K562 (cell line): Measurements from ENCODE around the gene APOM. TPM values are rescaled to one million over a fixed set of nuclear protein-coding genes. Genes with fewer than 3 reads are reported as not detected.

Experiments
- ATAC-seq: fragments of 200-7000 bp; cut with Tn5 transposase; 3 replicates; pipeline ENCODE4 v1.9.1; 2020; ENCODE audit warnings: moderate library complexity
- BruUV-seq: library from RNA; stranded (reverse); fragments of 400-500 nt; replicated peaks from 2 replicates; lab custom pipeline; 2021; lab: Mats Ljungman, UMichigan
- CTCF ChIA-PET: fragments of 300-600 bp; formaldehyde crosslinking; extraction: SDS; loops from one replicate; lab custom pipeline; 2021; ENCODE audit warnings: low intra/inter-chr PET ratio; lab: Yijun Ruan, JAX
- POLR2A ChIA-PET: fragments of 300-600, 350-650 bp; sonication (Branson Sonifier 250); formaldehyde crosslinking; extraction: SDS; loops from one replicate; lab custom pipeline; 2021; ENCODE audit warnings: antibody characterized with exemption, inconsistent platforms; lab: Yijun Ruan, JAX
- DNase-seq, 4 experiments: peaks; one replicate each; pipeline versions ENCODE4 v3.0.0 to v3.0.0-alpha.2; 2011 to 2018; ENCODE audit warnings: low spot score in 3 of 4, mixed read lengths in 3 of 4; ENCODE audit errors: extremely low read depth in 1 of 4
- FAIRE-seq: peaks from 2 replicates; lab custom pipeline; 2011; peaks lifted over from hg19 to GRCh38; lab: Jason Lieb, UNC
- H2AFZ ChIP-seq: 2 replicates; pipeline ENCODE4 v1.6.0; 2011; ENCODE audit warnings: low read depth, low read length, control low read depth, inconsistent platforms
- H3K27ac ChIP-seq: fragments of 200-600 bp; 3 replicates; pipeline ENCODE4 v1.8.0; 2011; ENCODE audit warnings: low read depth, mild to moderate bottlenecking, control low read depth, inconsistent platforms, low read length, moderate library complexity, mixed read lengths; ENCODE audit errors: extremely low read depth
- H3K27me3 ChIP-seq, 2 experiments: fragments of 300-600 bp in 1 of 2; 2 replicates in 1 of 2; 3 replicates in 1 of 2; pipeline versions ENCODE4 v1.6.0 to v1.8.0; 2011; ENCODE audit warnings: inconsistent platforms in 2 of 2, low read length in 2 of 2, mild to moderate bottlenecking in 1 of 2, mixed read lengths in 1 of 2, moderate library complexity in 1 of 2; ENCODE audit not compliant: control insufficient read depth in 2 of 2, insufficient read depth in 2 of 2
- H3K36me3 ChIP-seq: fragments of 300-600 bp; 3 replicates; pipeline ENCODE4 v1.8.0; 2011; ENCODE audit warnings: mild to moderate bottlenecking, low read length, inconsistent platforms; ENCODE audit not compliant: control insufficient read depth, insufficient read depth
- H3K4me1 ChIP-seq, 2 experiments: fragments of 200-600 bp in 1 of 2; replicated peaks in 1 of 2; 2 replicates in 1 of 2; 3 replicates in 1 of 2; pipeline versions ENCODE4 v1.5.1 to v1.8.0; 2011; ENCODE audit warnings: inconsistent platforms in 2 of 2, low read length in 2 of 2, mild to moderate bottlenecking in 1 of 2, mixed read lengths in 1 of 2, moderate library complexity in 1 of 2; ENCODE audit not compliant: control insufficient read depth in 2 of 2, insufficient read depth in 2 of 2
- H3K4me2 ChIP-seq: 2 replicates; pipeline ENCODE4 v1.6.1; 2011; ENCODE audit warnings: low read length, control low read depth, inconsistent platforms, mixed read lengths; ENCODE audit not compliant: insufficient read depth
- H3K4me3 ChIP-seq: fragments of 200-600 bp; sonication (generic), shearing (Covaris generic); 2 replicates; pipeline ENCODE4 v1.5.1; 2016; ENCODE audit warnings: control low read depth, inconsistent platforms
- H3K79me2 ChIP-seq: fragments of 200-600 bp; 3 replicates; pipeline ENCODE4 v1.8.0; 2011; ENCODE audit warnings: low read length, inconsistent platforms; ENCODE audit not compliant: control insufficient read depth, insufficient read depth
- H3K9ac ChIP-seq, 2 experiments: 2 replicates each; pipeline versions ENCODE4 v1.6.0 to v1.6.1; 2011; ENCODE audit warnings: low read depth in 2 of 2, low read length in 2 of 2, control low read depth in 1 of 2, inconsistent platforms in 1 of 2, mild to moderate bottlenecking in 1 of 2, mixed read lengths in 1 of 2; ENCODE audit not compliant: insufficient read depth in 1 of 2
- H3K9me1 ChIP-seq: one replicate; pipeline ENCODE4 v1.6.0; 2011; ENCODE audit warnings: inconsistent platforms, mild to moderate bottlenecking, low read length, moderate library complexity; ENCODE audit not compliant: control insufficient read depth, insufficient read depth
- H3K9me3 ChIP-seq: replicated peaks from 2 replicates; pipeline ENCODE4 v1.5.1; 2011; ENCODE audit warnings: low read depth, low read length, inconsistent platforms; ENCODE audit not compliant: control insufficient read depth, insufficient read depth
- H4K20me1 ChIP-seq: replicated peaks from 2 replicates; pipeline ENCODE4 v1.6.1; 2011; ENCODE audit warnings: low read length, inconsistent platforms, mixed read lengths; ENCODE audit not compliant: control insufficient read depth, insufficient read depth
- SAP30 ChIP-seq: fragments of 200-600 bp; sonication (generic); IDR thresholded peaks from 2 replicates; pipeline ENCODE4 v1.6.1; 2012; ENCODE audit warnings: borderline replicate concordance, low read depth, mild to moderate bottlenecking, moderate library complexity, low read length, control low read depth, inconsistent platforms; ENCODE audit not compliant: insufficient read depth, poor library complexity, severe bottlenecking
- ZBTB26 ChIP-seq: fragments of 450-650 bp; formaldehyde crosslinking; IDR thresholded peaks from 2 replicates; pipeline ENCODE4 v1.4.0; 2022; ENCODE audit warnings: missing genetic modification characterization
- ZNF316 ChIP-seq: fragments of 450-650 bp; IDR thresholded peaks from 2 replicates; pipeline ENCODE4 v1.6.1; 2016
- WGBS: fragments of 100-300 bp; shearing (Covaris generic); methylation state at CpG from one replicate; pipeline ENCODE4 v1.1.6; 2016; ENCODE audit warnings: low coverage, mixed read lengths; ENCODE audit not compliant: insufficient coverage; ENCODE audit errors: missing lambda C conversion rate; 5-methylcytosine and 5-hydroxymethylcytosine counted together
- in situ Hi-C: fragments of 300-500 bp; cut with MboI; formaldehyde crosslinking; loops from 4 replicates; pipeline ENCODE4 v1.15.0; 2018; ENCODE audit warnings: inconsistent platforms, mixed read lengths
- intact Hi-C: fragments of 100-400 bp; cut with micrococcal nuclease; formaldehyde crosslinking; loops from 2 replicates; pipeline ENCODE4 v1.14.2; 2022
- polyA plus RNA-seq, 8 experiments: library from polyadenylated mRNA; depleted of rRNA in 4 of 8; stranded (reverse) in 5 of 8; unstranded in 3 of 8; fragments of >200 nt; fragmentation: Nextera tagmentation in 2 of 8; fragmentation: Illumina TruSeq in 1 of 8; extraction: Ambion mirVana in 2 of 8; extraction: Trizol in 1 of 8; gene quantifications; 2 replicates each; pipeline versions ENCODE4 v1.2.1 to v1.2.3, GENCODE V29; 2011 to 2014; ENCODE audit warnings: inconsistent platforms in 1 of 8, missing spikeins in 1 of 8
- total RNA-seq, 7 experiments: library from RNA; depleted of rRNA in 6 of 7; stranded (reverse); fragments of >200 nt in 6 of 7; fragmentation: Illumina TruSeq in 2 of 7; extraction: Trizol in 2 of 7; gene quantifications; 2 replicates each; pipeline versions ENCODE4 v1.2.1 to v1.2.3, GENCODE V29; 2011 to 2021; ENCODE audit warnings: low replicate concordance in 1 of 7

Gene APOM
- total and polyA plus RNA-seq, 9 of the 15 experiments (the other 6 are each of a cell fraction or from before 2014, with no cell fraction given): 5.7 to 24.3 (median 10.4) TPM

DNA sequence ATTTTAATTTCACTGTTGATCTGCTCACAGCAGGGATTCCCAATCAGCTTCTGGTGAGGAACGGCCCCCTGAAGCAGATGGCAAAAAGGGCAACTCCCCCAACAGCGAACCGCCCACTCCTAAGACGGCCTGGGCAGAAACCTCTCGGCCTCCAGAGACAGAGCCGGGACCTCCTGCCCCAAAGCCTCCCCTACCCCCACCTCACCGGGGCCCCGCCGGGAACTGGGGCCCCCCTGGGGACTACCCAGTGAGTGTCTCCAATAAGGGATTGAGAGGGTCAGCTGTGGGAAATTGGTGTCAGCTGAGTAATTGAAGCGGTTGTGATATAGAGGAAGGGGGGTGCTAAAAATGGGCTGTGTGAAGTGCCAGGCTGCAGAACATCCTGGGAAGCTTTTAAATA is 28.7 kb upstream of the APOM start:
- ATAC-seq: no peak
- Histone ChIP-seq H3K4me2 (no peak overlapping the region), H3K4me3 (no peak overlapping the region), H3K9me1 (peaks cover 11% of the 10 kb centered on the region), H3K36me3 (peaks cover 100% of the 10 kb centered on the region), H4K20me1 (peaks cover 30% of the 10 kb centered on the region), H3K4me1 (peaks cover 10 to 18% of the 10 kb centered on the region in 2 experiments), H3K9me3 (no peaks in the 10 kb centered on the region), H2AFZ (no peak overlapping the region), H3K79me2 (peaks cover 67% of the 10 kb centered on the region), H3K27me3 (no peaks in the 10 kb centered on the region), H3K9ac (peak overlapping the region in 1 of 2 experiments; percentile 39; a peak in 1 of 4 replicates), H3K27ac (no peak overlapping the region)
- ChIA-PET CTCF (no interaction called here), POLR2A (interaction anchor here (0.6 to 12.4 kb wide), 8 partner anchors 9 to 165 kb away, joined by 3 to 274 read pairs (median 4); partner anchors contain the start of genes BAG6, C6orf47 and GPANK1)
- no peak for DNase-seq
- in situ Hi-C loops: no loop called here
- intact Hi-C loops: no loop called here
- TF ChIP-seq ZBTB26 (CRISPR knock-in tag) (0 out of 2 replicates have a peak, but pooled peaks have one; percentile 36), SAP30 (no peak), ZNF316 (no peak)
- FAIRE-seq: no peak
- 96% methylated on average over 8 of the region's 10 CpGs for WGBS
- BruUV-seq: no TSS peak
